GM23248 (cell line): Measurements from ENCODE around the gene CLCN7.

Source experiments
- EZH2 ChIP-seq: fragments of 200-600 bp; sonication (generic); IDR thresholded peaks from 2 replicates; pipeline ENCODE4 v1.6.1; 2018; ENCODE audit warnings: antibody characterized with exemption, mild to moderate bottlenecking; ENCODE audit not compliant: insufficient read depth, poor library complexity, severe bottlenecking
- EZH2phosphoT487 ChIP-seq: fragments of 200-600 bp; sonication (generic); IDR thresholded peaks from 2 replicates; pipeline ENCODE4 v1.6.1; 2018; ENCODE audit warnings: antibody characterized with exemption, moderate library complexity, mild to moderate bottlenecking, low read depth; ENCODE audit not compliant: insufficient read depth

- TF ChIP-seq EZH2 = no peak
- no peak for TF ChIP-seq EZH2phosphoT487
These were observed 22.3 kb downstream of the CLCN7 start for GRCh38 chr16:1452530-1452929.
